ENCODE measurements around the gene KLK12. TPM values are rescaled to one million over a fixed set of nuclear protein-coding genes. Genes with fewer than 3 reads are reported as not detected.

Gene KLK12
- total RNA-seq, 1 donor from 2014 or later, result not detected

GRCh38 chr19:51020988-51021651 is 13.7 kb downstream of the KLK12 start:
- intact Hi-C loops (cut with DNase I), result loop anchor here (2.0 to 5.0 kb wide), 2 partner anchors 74 to 136 kb away; no protein-coding TSS in a partner anchor

GRCh38 chr19:51019544-51019925 is 15.3 kb downstream of the KLK12 start, which contains the start of gene KLK10:
TSS of gene KLK10 (minus strand) at chr19:51019709. CDS start at chr19:51019130, 579 bp downstream.
- no peak for DNase-seq (ENCODE audit: low spot score)
- intact Hi-C loops (cut with DNase I), result no loop called here

More at GRCh38 chr19:51020988-51021651, 13.7 kb downstream of the KLK12 start:
- DNase-seq (ENCODE audit: low spot score), result no peak

- intact Hi-C loops (cut with DNase I), result no loop called here
- no peak for DNase-seq (ENCODE audit: low spot score)
Observed at GRCh38 chr19:51018745-51019543, 15.9 kb downstream of the KLK12 start.

GRCh38 chr19:51016798-51017683 is 17.8 kb downstream of the KLK12 start:
- intact Hi-C loops (cut with DNase I), result no loop called here

GRCh38 chr19:51015691-51016267 is 19.0 kb downstream of the KLK12 start:
- intact Hi-C loops (cut with DNase I), result no loop called here
- DNase-seq (ENCODE audit: low spot score), result no peak

More at GRCh38 chr19:51016798-51017683, 17.8 kb downstream of the KLK12 start:
- DNase-seq (ENCODE audit: low spot score), result no peak

- intact Hi-C loops (cut with DNase I), result no loop called here
- DNase-seq (ENCODE audit: low spot score), result no peak
Observed at GRCh38 chr19:51014242-51014641, 20.6 kb downstream of the KLK12 start.

- DNase-seq (ENCODE audit: low spot score), result no peak
- intact Hi-C loops (cut with DNase I), result no loop called here
Observed at GRCh38 chr19:51012661-51013190, 22.1 kb downstream of the KLK12 start.

GRCh38 chr19:51010066-51010795 is 24.6 kb downstream of the KLK12 start:
- DNase-seq (ENCODE audit: low spot score), result peak; percentile 58
- intact Hi-C loops (cut with DNase I), result no loop called here

- intact Hi-C loops (cut with DNase I), result no loop called here
- peak; percentile 63 for DNase-seq (ENCODE audit: low spot score)
Observed at GRCh38 chr19:51009061-51009891, 25.5 kb downstream of the KLK12 start.

- DNase-seq (ENCODE audit: low spot score), result no peak
- intact Hi-C loops (cut with DNase I), result no loop called here
Observed at GRCh38 chr19:51007488-51007887, 27.3 kb downstream of the KLK12 start.

GRCh38 chr19:51006406-51006805 is 28.4 kb downstream of the KLK12 start:
- intact Hi-C loops (cut with DNase I), result no loop called here
- peak; percentile 53 for DNase-seq (ENCODE audit: low spot score)

GRCh38 chr19:51005248-51005647 is 29.6 kb downstream of the KLK12 start:
- intact Hi-C loops (cut with DNase I), result no loop called here
- DNase-seq (ENCODE audit: low spot score), result no peak

- intact Hi-C loops (cut with DNase I), result no loop called here
- DNase-seq (ENCODE audit: low spot score), result no peak
Observed at GRCh38 chr19:51003316-51003715, 31.5 kb downstream of the KLK12 start.

GRCh38 chr19:51002542-51003311 is 32.1 kb downstream of the KLK12 start:
- no peak for DNase-seq (ENCODE audit: low spot score)
- intact Hi-C loops (cut with DNase I), result no loop called here

GRCh38 chr19:51002089-51002532 is 32.7 kb downstream of the KLK12 start:
- intact Hi-C loops (cut with DNase I), result no loop called here
- no peak for DNase-seq (ENCODE audit: low spot score)

GRCh38 chr19:51001515-51001914 is 33.3 kb downstream of the KLK12 start, which contains the start of gene KLK8:
TSS of gene KLK8 (minus strand) at chr19:51001604. CDS start at chr19:51001167, 437 bp downstream.
- intact Hi-C loops (cut with DNase I), result no loop called here
- peak; percentile 17 for DNase-seq (ENCODE audit: low spot score)

- intact Hi-C loops (cut with DNase I), result no loop called here
- peak; percentile 56 for DNase-seq (ENCODE audit: low spot score)
Observed at GRCh38 chr19:51000981-51001380, 33.8 kb downstream of the KLK12 start.

Measured in cardiac septum (tissue), 1 donor.